GM19328 (cell line): ENCODE measurements around the gene FAM210A.
"Not testable (repeated sequence)": the region's sequence is repeated elsewhere in the genome, so short reads cannot be mapped to it uniquely, and the experiment has no call there.

Experiments
- ATAC-seq: cut with Tn5 transposase; IDR thresholded peaks from one replicate; pipeline ENCODE4 v1.9.1; 2021; ENCODE audit warnings: mild to moderate bottlenecking, moderate library complexity; ENCODE audit not compliant: unreplicated experiment

FAM210A gene

GRCh38 chr18:13710414-13710831 is 15.9 kb downstream of the FAM210A start:
- ATAC-seq, result no peak

GRCh38 chr18:13703899-13704298 is 22.5 kb downstream of the FAM210A start:
- ATAC-seq, result no peak

DNA sequence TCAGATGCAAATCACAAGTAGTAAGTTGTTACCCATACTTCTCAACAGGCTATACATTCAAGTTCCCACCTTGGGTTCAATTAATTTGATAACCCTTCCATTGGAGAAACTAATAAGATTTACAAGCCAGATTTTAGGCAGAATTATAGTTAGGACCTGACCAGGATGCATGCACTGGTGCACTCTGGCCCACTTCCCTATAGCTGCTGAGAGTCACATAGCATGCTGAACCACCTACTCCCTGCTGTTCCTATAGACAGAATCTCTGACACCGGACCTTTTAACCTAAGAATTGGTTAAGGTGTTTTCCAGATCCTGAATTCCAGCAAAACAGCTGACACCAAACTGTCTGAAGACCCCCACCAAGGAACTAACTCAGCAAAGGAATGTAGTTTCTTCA is 26.2 kb downstream of the FAM210A start:
- no peak for ATAC-seq

GRCh38 chr18:13696961-13697360 is 29.4 kb downstream of the FAM210A start:
- ATAC-seq, result no peak

GRCh38 chr18:13695337-13695736 is 31.0 kb downstream of the FAM210A start:
- ATAC-seq, result not testable (repeated sequence)

GRCh38 chr18:13690060-13690459 is 36.3 kb downstream of the FAM210A start:
- ATAC-seq, result not testable (repeated sequence)

DNA sequence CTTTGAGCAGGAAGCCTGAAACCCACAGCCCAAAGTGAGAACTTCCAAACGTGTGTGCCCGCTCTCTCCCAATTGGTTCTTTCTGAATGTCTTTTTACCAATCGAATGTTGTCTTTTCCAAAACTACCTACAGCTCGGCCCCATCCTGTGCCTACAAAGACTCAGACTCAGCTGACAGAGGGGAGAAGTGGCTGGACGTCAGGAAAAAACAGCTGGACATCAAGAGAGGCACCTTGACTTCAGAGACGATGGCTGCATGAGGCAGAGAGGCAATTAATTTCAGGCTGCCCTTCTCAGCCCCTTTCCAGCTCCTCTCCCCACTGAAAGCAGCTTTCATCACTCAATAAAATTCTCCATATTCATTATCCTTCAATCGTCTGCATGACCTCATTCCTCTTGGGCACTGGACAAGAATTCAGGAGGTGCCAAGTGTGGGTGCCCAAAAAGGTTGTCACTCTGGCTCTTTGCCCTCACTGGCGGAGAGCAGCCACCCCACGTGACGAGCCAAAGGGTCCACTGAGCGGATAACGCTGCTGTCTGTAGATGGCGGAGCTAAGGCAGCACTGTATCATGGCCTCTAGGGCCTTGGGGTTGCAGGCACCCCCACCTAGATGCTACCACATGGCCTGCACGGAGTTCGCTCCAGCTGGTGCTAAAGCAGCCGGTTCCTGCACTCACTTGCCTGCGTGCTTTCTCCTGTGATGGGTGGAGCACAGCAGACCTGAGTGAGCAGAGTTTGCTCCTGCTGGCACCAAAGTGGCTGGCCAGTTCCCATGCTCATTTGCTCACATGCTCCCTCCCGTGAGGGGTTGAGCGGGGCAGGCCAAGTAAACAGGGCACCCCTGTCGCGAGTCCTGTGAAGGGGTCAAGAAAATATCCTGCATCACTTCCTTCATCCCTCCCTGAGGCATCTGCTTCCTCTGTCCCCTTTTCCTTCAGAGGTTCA is 37.9 kb downstream of the FAM210A start:
- ATAC-seq, result no peak

- no peak for ATAC-seq
Observed at GRCh38 chr18:13684546-13684945, 41.8 kb downstream of the FAM210A start.

DNA sequence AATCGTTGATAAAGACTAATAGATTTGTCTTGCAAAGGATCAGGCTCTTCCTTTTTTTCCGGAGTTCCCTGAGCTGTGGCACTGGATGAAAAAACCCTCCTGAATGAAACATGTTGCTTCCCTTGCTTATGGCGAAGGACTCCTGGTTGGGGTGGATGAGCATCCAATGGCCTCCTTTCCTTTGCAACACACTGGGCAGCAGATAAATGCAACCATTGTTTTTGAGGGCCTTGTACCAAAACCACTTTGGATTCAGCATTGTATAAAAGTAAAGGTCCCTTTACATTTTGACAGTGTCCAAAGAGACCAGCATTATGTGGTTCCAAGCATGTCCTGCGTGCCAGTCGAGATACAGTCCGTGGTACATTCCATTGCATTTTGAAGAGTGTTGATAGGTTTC is 44.7 kb downstream of the FAM210A start:
- no peak for ATAC-seq

- no peak for ATAC-seq
Observed at GRCh38 chr18:13680612-13681011, 45.7 kb downstream of the FAM210A start.

GRCh38 chr18:13677350-13677749 is 49.0 kb downstream of the FAM210A start:
- ATAC-seq, result not testable (repeated sequence)

- no peak for ATAC-seq
Observed at GRCh38 chr18:13676471-13676870, 49.9 kb downstream of the FAM210A start.

GRCh38 chr18:13672657-13673056 is 53.7 kb downstream of the FAM210A start:
- ATAC-seq, result no peak

- no peak for ATAC-seq
Observed at GRCh38 chr18:13661779-13662256, 64.5 kb downstream of the FAM210A start.

DNA sequence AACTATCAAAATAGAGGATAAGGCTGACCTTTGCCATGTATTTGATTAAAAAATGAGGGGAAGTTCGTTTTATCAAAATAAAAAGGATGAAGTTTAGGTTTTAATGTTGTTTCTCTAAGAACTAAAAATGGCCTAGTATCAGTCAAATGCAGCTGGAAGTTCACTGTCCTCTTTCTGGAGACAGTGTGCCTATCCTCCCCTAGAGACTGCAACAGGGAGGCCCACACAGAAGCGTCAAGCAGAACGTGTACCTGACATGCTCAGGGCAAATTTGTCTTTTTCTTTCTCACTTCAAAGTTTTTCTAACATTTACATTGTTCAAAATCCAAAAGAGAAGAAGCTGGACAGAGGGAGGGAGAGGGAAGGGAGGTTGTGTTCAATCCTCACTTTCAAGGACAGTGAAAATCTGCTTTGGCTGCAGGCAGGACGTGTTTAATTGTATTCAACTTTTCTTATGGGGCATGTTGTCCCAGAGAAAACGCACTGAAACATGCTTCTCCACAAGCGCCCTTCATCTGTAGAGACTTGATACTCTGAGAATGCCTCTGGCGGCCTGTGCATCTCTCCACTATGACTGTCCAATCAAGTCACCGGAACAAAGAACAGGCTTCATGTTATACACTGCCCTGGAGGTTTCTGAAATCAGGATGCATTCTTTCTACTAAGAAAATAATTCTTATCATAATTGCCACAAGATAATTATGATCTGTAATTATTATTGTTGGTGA is 65.1 kb downstream of the FAM210A start:
- no peak for ATAC-seq

- ATAC-seq, result no peak
Observed at GRCh38 chr18:13660510-13660909, 65.8 kb downstream of the FAM210A start.

GRCh38 chr18:13658436-13659204 is 67.7 kb downstream of the FAM210A start:
- no peak for ATAC-seq

DNA sequence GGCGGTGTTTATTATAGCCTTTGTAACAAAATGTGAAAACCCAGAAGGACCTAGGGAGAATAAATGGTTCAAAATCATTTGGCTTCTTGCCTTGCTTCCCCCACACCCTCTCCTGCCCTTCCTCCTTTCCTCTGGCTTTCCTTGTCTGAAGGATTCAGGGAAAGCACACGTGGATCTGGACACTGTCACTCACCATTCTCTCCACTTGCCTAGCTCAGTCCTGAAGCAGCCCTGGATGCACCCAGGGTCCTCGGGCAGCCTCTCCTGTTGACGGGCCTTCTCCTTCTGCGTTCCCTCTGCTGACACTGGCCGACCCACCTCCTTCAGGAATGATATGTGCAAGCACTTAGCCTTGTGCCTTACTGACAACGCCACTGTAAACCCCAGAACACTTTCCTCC is 68.4 kb downstream of the FAM210A start:
- ATAC-seq, result no peak

- ATAC-seq, result no peak
Observed at GRCh38 chr18:13653746-13654433, 72.5 kb downstream of the FAM210A start.
